B cell (primary cell): ENCODE data around the gene ASTN2. TPM values are rescaled to one million over a fixed set of nuclear protein-coding genes. Genes with fewer than 3 reads are reported as not detected.

ENCODE experiments used
- ATAC-seq: fragments of 200-7000 bp; cut with Tn5 transposase; one replicate; pipeline ENCODE4 v1.10.0; 2021; ENCODE audit warnings: low read depth, mild to moderate bottlenecking, moderate number of reproducible peaks, moderate library complexity
- CTCF ChIA-PET: fragments of 350-600 bp; sonication (Branson Sonifier 250); formaldehyde crosslinking; loops from one replicate; lab custom pipeline; 2021; ENCODE audit warnings: antibody characterized with exemption, inconsistent platforms; lab: Charles Lee
- POLR2A ChIA-PET: fragments of 350-600 bp; sonication (Branson Sonifier 250); formaldehyde crosslinking; loops from one replicate; lab custom pipeline; 2021; ENCODE audit warnings: antibody characterized with exemption; lab: Charles Lee
- DNase-seq: peaks from one replicate; pipeline ENCODE4 v3.0.0; 2013
- H2AFZ ChIP-seq: 2 replicates; pipeline ENCODE4 v1.6.1; 2012; ENCODE audit warnings: mild to moderate bottlenecking, low read depth, low read length; ENCODE audit not compliant: insufficient read depth, poor library complexity, severe bottlenecking
- H3K27ac ChIP-seq, 2 donors: 1 replicate in 1 of 2; 2 replicates in 1 of 2; pipeline ENCODE4 v1.5.1; 2012 to 2013; ENCODE audit warnings: low read length in 2 of 2, mild to moderate bottlenecking in 2 of 2, moderate library complexity in 1 of 2
- H3K27me3 ChIP-seq, 4 experiments: fragments of 200-600 bp in 1 of 4; sonication (generic) in 1 of 4; replicated peaks in 1 of 4; 1 replicate in 2 of 4; 2 replicates in 2 of 4; pipeline versions ENCODE4 v1.6.1 to v1.7.0; 2013 to 2016; ENCODE audit warnings: low read length in 3 of 4, mild to moderate bottlenecking in 2 of 4, mixed read lengths in 1 of 4, moderate library complexity in 1 of 4; ENCODE audit not compliant: insufficient read depth in 4 of 4, control insufficient read depth in 3 of 4; ENCODE audit errors: control extremely low read depth in 1 of 4
- H3K36me3 ChIP-seq, 2 experiments: replicated peaks in 1 of 2; 1 replicate in 1 of 2; 2 replicates in 1 of 2; pipeline versions ENCODE4 v1.6.1 to v1.7.1; 2013; ENCODE audit warnings: low read length in 1 of 2; ENCODE audit not compliant: insufficient read depth in 2 of 2, control insufficient read depth in 1 of 2; ENCODE audit errors: control extremely low read depth in 1 of 2, extremely low read depth in 1 of 2
- H3K4me1 ChIP-seq, 2 donors: fragments of 200-600 bp in 1 of 2; sonication (generic) in 1 of 2; 1 replicate in 1 of 2; 2 replicates in 1 of 2; pipeline versions ENCODE4 v1.5.1 to v1.6.1; 2013 to 2017; ENCODE audit warnings: low read length in 2 of 2; ENCODE audit not compliant: control insufficient read depth in 2 of 2, insufficient read depth in 2 of 2
- H3K4me2 ChIP-seq: replicated peaks from 2 replicates; pipeline ENCODE3; 2012; ENCODE audit warnings: mild to moderate bottlenecking, low read depth, low read length; ENCODE audit not compliant: poor library complexity, severe bottlenecking
- H3K4me3 ChIP-seq, 5 experiments: fragments of 200-600 bp in 1 of 5; sonication (generic) in 1 of 5; 1 replicate in 3 of 5; 2 replicates in 2 of 5; pipeline versions ENCODE4 v1.5.1 to v1.7.0; 2011 to 2016; ENCODE audit warnings: low read length in 4 of 5, mild to moderate bottlenecking in 4 of 5, low read depth in 2 of 5, control low read depth in 1 of 5, moderate library complexity in 1 of 5; ENCODE audit not compliant: insufficient read depth in 1 of 5; ENCODE audit errors: control extremely low read depth in 1 of 5, extremely low read depth in 1 of 5
- H3K79me2 ChIP-seq: fragments of 200-600 bp; sonication (generic); one replicate; pipeline ENCODE4 v1.6.0; 2016; ENCODE audit warnings: low read length; ENCODE audit not compliant: control insufficient read depth, insufficient read depth
- H3K9ac ChIP-seq: fragments of 200-600 bp; sonication (generic); 2 replicates; pipeline ENCODE4 v1.6.1; 2017; ENCODE audit warnings: mild to moderate bottlenecking, low read length, moderate library complexity
- H3K9me3 ChIP-seq, 3 donors: one replicate each; pipeline versions ENCODE4 v1.6.1 to v1.7.1; 2013; ENCODE audit warnings: low read length in 2 of 3; ENCODE audit not compliant: control insufficient read depth in 2 of 3, insufficient read depth in 1 of 3; ENCODE audit errors: control extremely low read depth in 1 of 3
- H4K20me1 ChIP-seq: 2 replicates; pipeline ENCODE4 v1.6.0; 2012; ENCODE audit warnings: mild to moderate bottlenecking, low read length; ENCODE audit not compliant: insufficient read depth, control insufficient read depth, poor library complexity, severe bottlenecking
- H3K27ac Mint-ChIP-seq: one replicate; pipeline ENCODE4 v1.8.0; 2021; ENCODE audit warnings: mixed read lengths
- H3K27me3 Mint-ChIP-seq: one replicate; pipeline ENCODE4 v1.8.0; 2021; ENCODE audit warnings: mixed read lengths
- H3K4me1 Mint-ChIP-seq: one replicate; pipeline ENCODE4 v1.8.0; 2021; ENCODE audit warnings: mixed read lengths
- H3K4me3 Mint-ChIP-seq: one replicate; pipeline ENCODE4 v1.8.0; 2021; ENCODE audit warnings: mixed read lengths
- H3K9me3 Mint-ChIP-seq: one replicate; pipeline ENCODE4 v1.8.0; 2022; ENCODE audit warnings: mixed read lengths; ENCODE audit not compliant: insufficient read depth
- CTCF ChIP-seq: fragments of 200-600 bp; IDR thresholded peaks from one replicate; pipeline ENCODE4 v1.8.0; 2022; ENCODE audit warnings: antibody characterized with exemption, mild to moderate bottlenecking
- EZH2 ChIP-seq: IDR thresholded peaks from 2 replicates; pipeline ENCODE4 v1.6.1; 2012; ENCODE audit warnings: borderline replicate concordance, low read depth, mild to moderate bottlenecking, moderate library complexity, low read length; ENCODE audit not compliant: insufficient read depth, poor library complexity, severe bottlenecking
- whole genome bisulfite sequencing: methylation state at CpG from one replicate; pipeline ENCODE4 v1.1.5; 2013; ENCODE audit warnings: missing lambda C conversion rate; ENCODE audit not compliant: insufficient coverage; 5-methylcytosine and 5-hydroxymethylcytosine counted together
- intact Hi-C: fragments of 100-400 bp; cut with micrococcal nuclease; formaldehyde crosslinking; loops from one replicate; pipeline ENCODE4 v1.10.0; 2022
- polyA plus RNA-seq: library from polyadenylated mRNA; depleted of rRNA; stranded (reverse); fragments of >200 nt; gene quantifications from 2 replicates; pipeline ENCODE4 v1.2.3, GENCODE V29; 2012
- total RNA-seq, 2 donors: library from RNA; stranded (reverse); fragments of 120-200 nt in 1 of 2; gene quantifications; 1 replicate in 1 of 2; 2 replicates in 1 of 2; pipeline versions ENCODE4 v1.2.3 to v1.2.4, GENCODE V29; 2013 to 2022

Gene ASTN2
- total and polyA plus RNA-seq, 2 donors (not counting 1 experiment from before 2014, with no cell fraction given), result 1.2 to 3.6 TPM

- ChIA-PET POLR2A (no interaction called here), CTCF (no interaction called here)
- DNase-seq (no peak), ATAC-seq (no peak)
- Histone ChIP-seq H3K79me2 (no peaks in the 10 kb centered on the region), H3K36me3 (no peaks in the 10 kb centered on the region), H3K27ac (no peak overlapping the region), H3K9ac (no peak overlapping the region), H3K9me3 (peaks cover 0 to 9% (median 8%) of the 10 kb centered on the region in 3 donors), H2AFZ (no peak overlapping the region), H3K4me1 (no peaks in the 10 kb centered on the region), H3K4me2 (no peak overlapping the region), H4K20me1 (no peaks in the 10 kb centered on the region), H3K27me3 (no peaks in the 10 kb centered on the region), H3K4me3 (no peak overlapping the region)
- peaks cover 10% of the 10 kb centered on the region for H3K9me3 Mint-ChIP-seq
- TF ChIP-seq EZH2 (no peak), CTCF (no peak)
- intact Hi-C loops, result no loop called here
- no peaks in the 10 kb centered on the region for H3K4me1 Mint-ChIP-seq
- no peak overlapping the region for H3K27ac Mint-ChIP-seq
- no peak overlapping the region for H3K4me3 Mint-ChIP-seq
- no peaks in the 10 kb centered on the region for H3K27me3 Mint-ChIP-seq
- no CpG with 5 or more reads among the region's 1 CpG for WGBS
These were observed 829.0 kb downstream of the ASTN2 start for GRCh38 chr9:116585896-116586295.

GRCh38 chr9:116585204-116585603 is 829.7 kb downstream of the ASTN2 start:
- ChIA-PET CTCF (no interaction called here), POLR2A (no interaction called here)
- Mint-ChIP-seq H3K27me3 (no peaks in the 10 kb centered on the region), H3K9me3 (peaks cover 10% of the 10 kb centered on the region), H3K27ac (no peak overlapping the region), H3K4me1 (no peaks in the 10 kb centered on the region), H3K4me3 (no peak overlapping the region)
- DNase-seq (no peak), ATAC-seq (no peak)
- intact Hi-C loops, result no loop called here
- Histone ChIP-seq H3K4me2 (no peak overlapping the region), H3K9ac (no peak overlapping the region), H3K36me3 (no peaks in the 10 kb centered on the region), H3K4me3 (no peak overlapping the region), H3K27ac (no peak overlapping the region), H4K20me1 (no peaks in the 10 kb centered on the region), H3K27me3 (no peaks in the 10 kb centered on the region), H2AFZ (no peak overlapping the region), H3K4me1 (no peaks in the 10 kb centered on the region), H3K79me2 (no peaks in the 10 kb centered on the region), H3K9me3 (peaks cover 0 to 9% (median 5%) of the 10 kb centered on the region in 3 donors)
- TF ChIP-seq CTCF, result no peak
- no peak for TF ChIP-seq EZH2
